ENCODE results near the gene AMOTL2. TPM values are rescaled to one million over a fixed set of nuclear protein-coding genes. Genes with fewer than 3 reads are reported as not detected.

Gene AMOTL2
- total RNA-seq, 1 experiment from 2014 or later = 76.9 TPM

GRCh38 chr3:134345202-134345601 is 29.0 kb downstream of the AMOTL2 start (continued):
- TF ChIP-seq, protein P1, sequence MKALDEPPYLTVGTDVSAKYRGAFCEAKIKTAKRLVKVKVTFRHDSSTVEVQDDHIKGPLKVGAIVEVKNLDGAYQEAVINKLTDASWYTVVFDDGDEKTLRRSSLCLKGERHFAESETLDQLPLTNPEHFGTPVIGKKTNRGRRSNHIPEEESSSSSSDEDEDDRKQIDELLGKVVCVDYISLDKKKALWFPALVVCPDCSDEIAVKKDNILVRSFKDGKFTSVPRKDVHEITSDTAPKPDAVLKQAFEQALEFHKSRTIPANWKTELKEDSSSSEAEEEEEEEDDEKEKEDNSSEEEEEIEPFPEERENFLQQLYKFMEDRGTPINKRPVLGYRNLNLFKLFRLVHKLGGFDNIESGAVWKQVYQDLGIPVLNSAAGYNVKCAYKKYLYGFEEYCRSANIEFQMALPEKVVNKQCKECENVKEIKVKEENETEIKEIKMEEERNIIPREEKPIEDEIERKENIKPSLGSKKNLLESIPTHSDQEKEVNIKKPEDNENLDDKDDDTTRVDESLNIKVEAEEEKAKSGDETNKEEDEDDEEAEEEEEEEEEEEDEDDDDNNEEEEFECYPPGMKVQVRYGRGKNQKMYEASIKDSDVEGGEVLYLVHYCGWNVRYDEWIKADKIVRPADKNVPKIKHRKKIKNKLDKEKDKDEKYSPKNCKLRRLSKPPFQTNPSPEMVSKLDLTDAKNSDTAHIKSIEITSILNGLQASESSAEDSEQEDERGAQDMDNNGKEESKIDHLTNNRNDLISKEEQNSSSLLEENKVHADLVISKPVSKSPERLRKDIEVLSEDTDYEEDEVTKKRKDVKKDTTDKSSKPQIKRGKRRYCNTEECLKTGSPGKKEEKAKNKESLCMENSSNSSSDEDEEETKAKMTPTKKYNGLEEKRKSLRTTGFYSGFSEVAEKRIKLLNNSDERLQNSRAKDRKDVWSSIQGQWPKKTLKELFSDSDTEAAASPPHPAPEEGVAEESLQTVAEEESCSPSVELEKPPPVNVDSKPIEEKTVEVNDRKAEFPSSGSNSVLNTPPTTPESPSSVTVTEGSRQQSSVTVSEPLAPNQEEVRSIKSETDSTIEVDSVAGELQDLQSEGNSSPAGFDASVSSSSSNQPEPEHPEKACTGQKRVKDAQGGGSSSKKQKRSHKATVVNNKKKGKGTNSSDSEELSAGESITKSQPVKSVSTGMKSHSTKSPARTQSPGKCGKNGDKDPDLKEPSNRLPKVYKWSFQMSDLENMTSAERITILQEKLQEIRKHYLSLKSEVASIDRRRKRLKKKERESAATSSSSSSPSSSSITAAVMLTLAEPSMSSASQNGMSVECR (CRISPR knock-in tag; IDR thresholded peaks at IDR 0.05; ENCODE audit: borderline replicate concordance) = no peak

DNA sequence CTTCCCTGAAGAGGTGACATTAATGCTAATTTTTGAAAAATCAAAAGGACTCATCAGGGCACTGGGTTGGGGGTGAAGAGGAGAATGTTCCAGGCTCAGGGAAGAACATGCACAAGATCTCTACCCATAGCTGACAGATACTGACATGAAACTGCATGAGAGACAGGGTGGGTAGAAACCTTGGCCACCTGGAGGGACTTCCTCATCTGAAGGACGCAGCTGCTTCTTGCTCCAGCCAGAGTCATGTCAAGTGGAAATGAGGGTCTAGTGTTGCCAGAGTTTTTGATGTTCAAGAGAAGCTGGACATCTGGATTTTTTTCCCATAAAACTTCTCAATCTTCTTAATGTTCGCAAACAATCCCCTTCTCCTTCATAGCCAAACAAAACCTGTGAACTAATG is 29.7 kb downstream of the AMOTL2 start:
- ChIA-PET POLR2A (no interaction called here), CTCF (no interaction called here)
- Mint-ChIP-seq H3K9me3 (peaks cover 15% of the 10 kb centered on the region), H3K27ac (no peak overlapping the region), H3K27me3 (ENCODE audit: low read depth) (peaks cover 3% of the 10 kb centered on the region; the same call in 1 of the 2 replicates), H3K4me3 (no peak overlapping the region), H3K36me3 (peaks cover 5% of the 10 kb centered on the region; the same call in 1 of the 2 replicates), H3K4me1 (peaks cover 8% of the 10 kb centered on the region)
- ATAC-seq (no peak), DNase-seq (ENCODE audit: low spot score) (no peak)
- TF ChIP-seq NFYB (CRISPR knock-in tag; conservative IDR thresholded peaks at IDR 0.05; ENCODE audit: low read depth) (no peak), ZNF416 (CRISPR knock-in tag; IDR thresholded peaks at IDR 0.05) (no peak), AR (CRISPR knock-in tag; IDR thresholded peaks at IDR 0.05) (no peak), JAZF1 (CRISPR knock-in tag; IDR thresholded peaks at IDR 0.05) (no peak), TP53 (CRISPR knock-in tag; IDR thresholded peaks at IDR 0.05) (no peak)

DNA sequence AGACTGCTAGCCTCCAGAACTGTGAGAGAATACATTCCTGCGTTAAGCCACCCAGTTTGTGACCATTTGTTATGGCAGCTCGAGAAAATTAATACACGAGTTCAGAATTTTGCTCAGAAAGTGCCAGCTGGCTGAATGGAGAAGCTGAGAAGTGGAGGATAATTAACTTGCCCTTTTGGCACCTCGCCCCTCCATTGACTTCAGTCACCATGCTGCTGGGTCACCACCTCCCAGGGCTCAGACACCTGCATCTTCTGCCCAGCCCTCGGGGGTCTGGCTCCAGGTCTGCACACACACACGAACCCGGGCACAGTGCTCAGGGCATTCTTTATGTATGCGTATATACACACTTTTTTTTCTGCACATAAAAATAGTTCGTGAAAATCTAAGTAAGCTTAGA is 32.0 kb downstream of the AMOTL2 start:
- Mint-ChIP-seq H3K36me3 (peaks cover 5% of the 10 kb centered on the region; the same call in 1 of the 2 replicates), H3K9me3 (peaks cover 15% of the 10 kb centered on the region), H3K4me3 (no peak overlapping the region), H3K4me1 (peaks cover 16% of the 10 kb centered on the region), H3K27ac (no peak overlapping the region), H3K27me3 (ENCODE audit: low read depth) (peaks cover 3% of the 10 kb centered on the region; the same call in 1 of the 2 replicates)
- DNase-seq (ENCODE audit: low spot score) = no peak
- ChIA-PET POLR2A (interaction anchor here (0.8 kb wide), 1 partner anchor 9 kb away, joined by 3 read pairs; no protein-coding TSS in a partner anchor), CTCF (no interaction called here)
- ATAC-seq = no peak
- TF ChIP-seq ZNF263 (CRISPR knock-in tag; IDR thresholded peaks at IDR 0.05; ENCODE audit: low read depth) (no peak), ETV6 (CRISPR knock-in tag; IDR thresholded peaks at IDR 0.05) (no peak), CREB1 (CRISPR knock-in tag; IDR thresholded peaks at IDR 0.05) (no peak)
- TF ChIP-seq, protein P2, sequence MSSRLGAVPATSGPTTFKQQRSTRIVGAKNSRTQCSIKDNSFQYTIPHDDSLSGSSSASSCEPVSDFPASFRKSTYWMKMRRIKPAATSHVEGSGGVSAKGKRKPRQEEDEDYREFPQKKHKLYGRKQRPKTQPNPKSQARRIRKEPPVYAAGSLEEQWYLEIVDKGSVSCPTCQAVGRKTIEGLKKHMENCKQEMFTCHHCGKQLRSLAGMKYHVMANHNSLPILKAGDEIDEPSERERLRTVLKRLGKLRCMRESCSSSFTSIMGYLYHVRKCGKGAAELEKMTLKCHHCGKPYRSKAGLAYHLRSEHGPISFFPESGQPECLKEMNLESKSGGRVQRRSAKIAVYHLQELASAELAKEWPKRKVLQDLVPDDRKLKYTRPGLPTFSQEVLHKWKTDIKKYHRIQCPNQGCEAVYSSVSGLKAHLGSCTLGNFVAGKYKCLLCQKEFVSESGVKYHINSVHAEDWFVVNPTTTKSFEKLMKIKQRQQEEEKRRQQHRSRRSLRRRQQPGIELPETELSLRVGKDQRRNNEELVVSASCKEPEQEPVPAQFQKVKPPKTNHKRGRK (CRISPR knock-in tag; IDR thresholded peaks at IDR 0.05; ENCODE audit: borderline replicate concordance) = no peak

GRCh38 chr3:134341389-134341788 is 32.9 kb downstream of the AMOTL2 start:
- Mint-ChIP-seq H3K36me3 (no peaks in the 10 kb centered on the region; the same call in 1 of the 2 replicates), H3K27me3 (ENCODE audit: low read depth) (peaks cover 3% of the 10 kb centered on the region; the same call in 1 of the 2 replicates), H3K4me1 (peaks cover 16% of the 10 kb centered on the region), H3K9me3 (peaks cover 7% of the 10 kb centered on the region), H3K4me3 (no peak overlapping the region), H3K27ac (no peak overlapping the region)
- ATAC-seq = no peak
- POLR2A ChIA-PET = interaction anchor here (0.6 kb wide), 1 partner anchor 10 kb away, joined by 3 read pairs; no protein-coding TSS in a partner anchor
- CTCF ChIA-PET = interaction anchor here (1.0 to 1.8 kb wide), 3 partner anchors 10 to 23 kb away, joined by 3 to 4 read pairs (median 3); no protein-coding TSS in a partner anchor
- no peak for DNase-seq (ENCODE audit: low spot score)
- TF ChIP-seq CBFB (CRISPR knock-in tag; IDR thresholded peaks at IDR 0.05; ENCODE audit: low read depth) (no peak), ZNF423 (CRISPR knock-in tag; IDR thresholded peaks at IDR 0.05) (no peak), HMGXB4 (CRISPR knock-in tag; IDR thresholded peaks at IDR 0.05) (no peak)
- TF ChIP-seq, protein P3, sequence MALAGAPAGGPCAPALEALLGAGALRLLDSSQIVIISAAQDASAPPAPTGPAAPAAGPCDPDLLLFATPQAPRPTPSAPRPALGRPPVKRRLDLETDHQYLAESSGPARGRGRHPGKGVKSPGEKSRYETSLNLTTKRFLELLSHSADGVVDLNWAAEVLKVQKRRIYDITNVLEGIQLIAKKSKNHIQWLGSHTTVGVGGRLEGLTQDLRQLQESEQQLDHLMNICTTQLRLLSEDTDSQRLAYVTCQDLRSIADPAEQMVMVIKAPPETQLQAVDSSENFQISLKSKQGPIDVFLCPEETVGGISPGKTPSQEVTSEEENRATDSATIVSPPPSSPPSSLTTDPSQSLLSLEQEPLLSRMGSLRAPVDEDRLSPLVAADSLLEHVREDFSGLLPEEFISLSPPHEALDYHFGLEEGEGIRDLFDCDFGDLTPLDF (CRISPR knock-in tag; IDR thresholded peaks at IDR 0.05) = no peak
- TF ChIP-seq, protein P2 (CRISPR knock-in tag; IDR thresholded peaks at IDR 0.05; ENCODE audit: borderline replicate concordance) = no peak
- TF ChIP-seq, protein P4, sequence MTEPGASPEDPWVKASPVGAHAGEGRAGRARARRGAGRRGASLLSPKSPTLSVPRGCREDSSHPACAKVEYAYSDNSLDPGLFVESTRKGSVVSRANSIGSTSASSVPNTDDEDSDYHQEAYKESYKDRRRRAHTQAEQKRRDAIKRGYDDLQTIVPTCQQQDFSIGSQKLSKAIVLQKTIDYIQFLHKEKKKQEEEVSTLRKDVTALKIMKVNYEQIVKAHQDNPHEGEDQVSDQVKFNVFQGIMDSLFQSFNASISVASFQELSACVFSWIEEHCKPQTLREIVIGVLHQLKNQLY (CRISPR knock-in tag; IDR thresholded peaks at IDR 0.05) = no peak

Data from WTC11 (cell line).